K562 (cell line): ENCODE measurements around the gene RFC5. TPM values are rescaled to one million over a fixed set of nuclear protein-coding genes. Genes with fewer than 3 reads are reported as not detected.
A peak's percentile ranks its signal among the peaks of the same experiment; 100 is the strongest.

Source experiments
- ARID1B ChIP-seq: fragments of 450-650 bp; IDR thresholded peaks from 2 replicates; pipeline ENCODE4 v1.6.1; 2016; ENCODE audit warnings: antibody characterized with exemption, mild to moderate bottlenecking, inconsistent platforms
- ARID3B ChIP-seq: fragments of 250-450 bp; sonication (Bioruptor Pico); IDR thresholded peaks from 2 replicates; pipeline ENCODE4 v1.4.0; 2020; ENCODE audit warnings: borderline replicate concordance
- ARNT ChIP-seq, 2 experiments: fragments of 450-650 bp; IDR thresholded peaks; 2 replicates each; pipeline ENCODE4 v1.6.1; 2016; ENCODE audit warnings: mild to moderate bottlenecking in 1 of 2
- CCNT2 ChIP-seq: IDR thresholded peaks from 2 replicates; pipeline ENCODE4 v1.6.1; 2011; ENCODE audit warnings: borderline replicate concordance, low read depth, mild to moderate bottlenecking, moderate library complexity, mixed read lengths, low read length; ENCODE audit not compliant: insufficient read length; ENCODE audit errors: extremely low read depth
- GATAD2B ChIP-seq: fragments of 450-650 bp; IDR thresholded peaks from 2 replicates; pipeline ENCODE4 v1.6.1; 2017; ENCODE audit warnings: mild to moderate bottlenecking, borderline replicate concordance
- HOMEZ ChIP-seq: fragments of 250-450 bp; sonication (Bioruptor Pico); IDR thresholded peaks from 2 replicates; pipeline ENCODE4 v1.4.0; 2020; ENCODE audit warnings: mild to moderate bottlenecking, moderate library complexity
- NCOA1 ChIP-seq: fragments of 450-650 bp; IDR thresholded peaks from 2 replicates; pipeline ENCODE4 v1.6.1; 2016; ENCODE audit warnings: low read depth
- NFIC ChIP-seq: fragments of 450-650 bp; IDR thresholded peaks from 2 replicates; pipeline ENCODE4 v1.6.1; 2017; ENCODE audit warnings: mild to moderate bottlenecking, inconsistent platforms
- POLR2B ChIP-seq: fragments of 450-650 bp; IDR thresholded peaks from 2 replicates; pipeline ENCODE4 v1.6.1; 2018; ENCODE audit warnings: low read depth; ENCODE audit not compliant: partially characterized antibody
- PRMT5 ChIP-seq: sonication (generic); formaldehyde crosslinking; IDR thresholded peaks from 2 replicates; pipeline ENCODE4 v1.5.0; 2020; ENCODE audit warnings: missing genetic modification reagents
- RB1 ChIP-seq: fragments of 450-650 bp; IDR thresholded peaks from 2 replicates; pipeline ENCODE4 v1.6.1; 2017; ENCODE audit warnings: low read depth, mild to moderate bottlenecking
- TAF7 ChIP-seq: fragments of 450-650 bp; IDR thresholded peaks from 2 replicates; pipeline ENCODE4 v1.6.1; 2016; ENCODE audit warnings: missing genetic modification characterization, missing compliant biosample characterization
- TBL1XR1 ChIP-seq, 2 experiments: IDR thresholded peaks; 2 replicates each; pipeline ENCODE4 v1.6.1; 2012; ENCODE audit warnings: improper control_type of control experiment in 2 of 2, low read length in 2 of 2, mild to moderate bottlenecking in 1 of 2
- ZBTB11 ChIP-seq, 3 experiments: fragments of 200-800 bp in 1 of 3; fragments of 250-450 bp in 1 of 3; fragments of 450-650 bp in 1 of 3; sonication (Bioruptor Pico) in 1 of 3; sonication (Bioruptor generic) in 1 of 3; formaldehyde crosslinking in 1 of 3; IDR thresholded peaks; 2 replicates each; pipeline versions ENCODE4 v1.6.1 to v1.8.0; 2016 to 2022; ENCODE audit warnings: mild to moderate bottlenecking in 2 of 3, missing genetic modification characterization in 2 of 3, missing compliant biosample characterization in 1 of 3, moderate library complexity in 1 of 3
- ZNF143 ChIP-seq: sonication (generic); formaldehyde crosslinking; IDR thresholded peaks from 2 replicates; pipeline ENCODE4 v1.9.0; 2022; ENCODE audit warnings: mild to moderate bottlenecking, missing genetic modification reagents
- ZNF239 ChIP-seq: fragments of 250-450 bp; sonication (Bioruptor Pico); IDR thresholded peaks from 2 replicates; pipeline ENCODE4 v1.4.0; 2020; ENCODE audit warnings: mild to moderate bottlenecking
- ZNF586 ChIP-seq: fragments of 450-650 bp; formaldehyde crosslinking; conservative IDR thresholded peaks from 2 replicates; pipeline ENCODE4 v1.4.0; 2020; ENCODE audit warnings: mild to moderate bottlenecking, moderate library complexity
- ZNF740 ChIP-seq, 3 experiments: fragments of 200-800 bp in 1 of 3; sonication (Bioruptor generic) in 1 of 3; sonication (generic) in 1 of 3; formaldehyde crosslinking in 1 of 3; IDR thresholded peaks; 2 replicates each; pipeline versions ENCODE4 v1.6.1 to v1.8.0; 2016 to 2022; ENCODE audit warnings: mild to moderate bottlenecking in 2 of 3, missing compliant biosample characterization in 2 of 3, missing genetic modification characterization in 2 of 3, missing genetic modification reagents in 1 of 3
- polyA plus RNA-seq, 8 experiments: library from polyadenylated mRNA; depleted of rRNA in 4 of 8; stranded (reverse) in 5 of 8; unstranded in 3 of 8; fragments of >200 nt; fragmentation: Nextera tagmentation in 2 of 8; fragmentation: Illumina TruSeq in 1 of 8; extraction: Ambion mirVana in 2 of 8; extraction: Trizol in 1 of 8; gene quantifications; 2 replicates each; pipeline versions ENCODE4 v1.2.1 to v1.2.3, GENCODE V29; 2011 to 2014; ENCODE audit warnings: inconsistent platforms in 1 of 8, missing spikeins in 1 of 8
- total RNA-seq, 7 experiments: library from RNA; depleted of rRNA in 6 of 7; stranded (reverse); fragments of >200 nt in 6 of 7; fragmentation: Illumina TruSeq in 2 of 7; extraction: Trizol in 2 of 7; gene quantifications; 2 replicates each; pipeline versions ENCODE4 v1.2.1 to v1.2.3, GENCODE V29; 2011 to 2021; ENCODE audit warnings: low replicate concordance in 1 of 7

Gene RFC5
- total and polyA plus RNA-seq, 9 of the 15 experiments (the other 6 are each of a cell fraction or from before 2014, with no cell fraction given), result 61.8 to 189 (median 92.9) TPM

- TF ChIP-seq ZBTB11 (CRISPR knock-in tag; IDR thresholded peaks at IDR 0.05), result peak in 1 of 3 experiments; percentile 60; a peak in 2 of 6 replicates
- TF ChIP-seq GATAD2B, result no peak
- TF ChIP-seq NCOA1, result 0 out of 2 replicates have a peak, but pooled peaks have one; percentile 51
- TF ChIP-seq ARID3B, result no peak
- no peak for TF ChIP-seq ZNF143 (CRISPR knock-in tag)
- TF ChIP-seq ARID1B, result peak; percentile 38
- no peak for TF ChIP-seq ZNF586 (CRISPR knock-in tag)
- peak in 1 of 2 experiments; percentile 39; a peak in 1 of 4 replicates for TF ChIP-seq ARNT (IDR thresholded peaks at IDR 0.05)
- peak; percentile 48 for TF ChIP-seq CCNT2
- peak; percentile 73 for TF ChIP-seq POLR2B
- TF ChIP-seq HOMEZ, result no peak
- no peak for TF ChIP-seq PRMT5
- no peak; the same call in 1 of the 2 replicates for TF ChIP-seq ZNF740 (CRISPR knock-in tag; IDR thresholded peaks at IDR 0.05)
- peak in 1 of 2 experiments; percentile 77; a peak in 1 of 4 replicates for TF ChIP-seq ZNF740 (tag; IDR thresholded peaks at IDR 0.05)
- peak; percentile 35; the same call in 1 of the 2 replicates for TF ChIP-seq RB1
- no peak for TF ChIP-seq ZNF239
- TF ChIP-seq TBL1XR1 (IDR thresholded peaks at IDR 0.05; ENCODE audit: low read length in 2 of 2), result no peak
- peak; percentile 56 for TF ChIP-seq TAF7
- TF ChIP-seq NFIC, result 0 out of 2 replicates have a peak, but pooled peaks have one; percentile 15
Observed at GRCh38 chr12:118061011-118061872, 44.7 kb downstream of the RFC5 start, which contains the start of gene WSB2 (continued).
